ENCODE data around the gene RPL22L1.

The RPL22L1 gene

DNA sequence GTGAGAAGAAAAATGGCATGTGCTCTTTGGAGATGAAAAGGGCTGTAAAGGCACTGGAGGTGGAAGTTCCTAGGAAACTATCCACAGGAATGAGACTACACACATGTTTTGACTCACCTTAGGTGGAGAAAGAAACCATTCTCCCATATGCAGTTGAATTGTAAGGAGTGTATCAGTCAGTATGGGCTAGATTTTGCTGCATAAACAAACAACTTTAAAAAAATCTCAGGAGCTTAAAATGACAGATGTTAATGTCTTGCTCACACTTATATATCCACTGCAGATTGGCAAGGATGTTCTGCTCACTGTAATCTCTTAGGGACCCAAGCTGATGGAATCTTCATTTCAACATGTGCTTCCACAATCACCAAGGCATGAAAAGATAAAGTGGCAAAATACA is 25.6 kb downstream of the RPL22L1 start:
- in situ Hi-C loops (cut with HindIII; ENCODE audit: low pct_ligation_motif_present, low sequenced_read_pairs): no loop called here

DNA sequence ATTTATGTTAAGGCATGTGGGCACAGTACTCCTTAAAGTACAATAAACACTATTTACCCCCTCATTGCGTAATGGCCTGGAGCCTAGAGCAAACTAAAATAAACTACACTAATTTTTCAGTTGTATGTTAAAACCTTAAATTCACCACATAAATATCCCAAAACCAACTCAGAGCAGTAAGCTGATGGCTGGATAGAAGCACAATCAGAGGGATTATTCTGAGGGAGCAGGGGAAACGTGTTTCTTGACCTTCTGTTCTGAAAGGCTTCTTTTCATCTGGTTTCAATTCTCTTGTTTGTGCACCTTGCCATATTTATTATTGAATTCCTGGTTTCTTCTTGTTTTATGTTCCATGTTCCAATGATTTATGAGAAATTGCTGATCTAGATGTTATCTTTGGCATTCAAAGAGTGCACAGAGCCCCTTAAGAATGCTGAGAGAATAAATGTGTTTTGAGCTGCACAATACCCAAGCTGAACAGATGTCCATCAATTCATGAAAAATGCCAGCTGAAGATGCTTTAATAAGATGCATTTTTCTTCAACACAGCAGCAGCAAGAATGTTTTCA is 29.6 kb downstream of the RPL22L1 start:
- Histone ChIP-seq H3K36me3 (replicated peaks) (no peaks in the 10 kb centered on the region), H3K27ac (no peak overlapping the region), H3K4me3 (ENCODE audit: low read depth, low read length) (no peak overlapping the region), H3K27me3 (replicated peaks) (no peaks in the 10 kb centered on the region)
- in situ Hi-C loops (cut with HindIII; ENCODE audit: low pct_ligation_motif_present, low sequenced_read_pairs): no loop called here
- TF ChIP-seq, protein P1, sequence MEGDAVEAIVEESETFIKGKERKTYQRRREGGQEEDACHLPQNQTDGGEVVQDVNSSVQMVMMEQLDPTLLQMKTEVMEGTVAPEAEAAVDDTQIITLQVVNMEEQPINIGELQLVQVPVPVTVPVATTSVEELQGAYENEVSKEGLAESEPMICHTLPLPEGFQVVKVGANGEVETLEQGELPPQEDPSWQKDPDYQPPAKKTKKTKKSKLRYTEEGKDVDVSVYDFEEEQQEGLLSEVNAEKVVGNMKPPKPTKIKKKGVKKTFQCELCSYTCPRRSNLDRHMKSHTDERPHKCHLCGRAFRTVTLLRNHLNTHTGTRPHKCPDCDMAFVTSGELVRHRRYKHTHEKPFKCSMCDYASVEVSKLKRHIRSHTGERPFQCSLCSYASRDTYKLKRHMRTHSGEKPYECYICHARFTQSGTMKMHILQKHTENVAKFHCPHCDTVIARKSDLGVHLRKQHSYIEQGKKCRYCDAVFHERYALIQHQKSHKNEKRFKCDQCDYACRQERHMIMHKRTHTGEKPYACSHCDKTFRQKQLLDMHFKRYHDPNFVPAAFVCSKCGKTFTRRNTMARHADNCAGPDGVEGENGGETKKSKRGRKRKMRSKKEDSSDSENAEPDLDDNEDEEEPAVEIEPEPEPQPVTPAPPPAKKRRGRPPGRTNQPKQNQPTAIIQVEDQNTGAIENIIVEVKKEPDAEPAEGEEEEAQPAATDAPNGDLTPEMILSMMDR (IDR thresholded peaks at IDR 0.05; ENCODE audit: low read depth, low read length, missing control alignments): no peak
- no peak for DNase-seq

More for the DNA sequence above, 25.6 kb downstream of the RPL22L1 start:
- no peak for DNase-seq
- TF ChIP-seq, protein P1 (IDR thresholded peaks at IDR 0.05; ENCODE audit: low read depth, low read length, missing control alignments): no peak
- H3K27me3 ChIP-seq (replicated peaks): no peaks in the 10 kb centered on the region
- H3K27ac ChIP-seq: no peak overlapping the region
- no peak overlapping the region for H3K4me3 ChIP-seq (ENCODE audit: low read depth, low read length)
- H3K36me3 ChIP-seq (replicated peaks): no peaks in the 10 kb centered on the region

DNA sequence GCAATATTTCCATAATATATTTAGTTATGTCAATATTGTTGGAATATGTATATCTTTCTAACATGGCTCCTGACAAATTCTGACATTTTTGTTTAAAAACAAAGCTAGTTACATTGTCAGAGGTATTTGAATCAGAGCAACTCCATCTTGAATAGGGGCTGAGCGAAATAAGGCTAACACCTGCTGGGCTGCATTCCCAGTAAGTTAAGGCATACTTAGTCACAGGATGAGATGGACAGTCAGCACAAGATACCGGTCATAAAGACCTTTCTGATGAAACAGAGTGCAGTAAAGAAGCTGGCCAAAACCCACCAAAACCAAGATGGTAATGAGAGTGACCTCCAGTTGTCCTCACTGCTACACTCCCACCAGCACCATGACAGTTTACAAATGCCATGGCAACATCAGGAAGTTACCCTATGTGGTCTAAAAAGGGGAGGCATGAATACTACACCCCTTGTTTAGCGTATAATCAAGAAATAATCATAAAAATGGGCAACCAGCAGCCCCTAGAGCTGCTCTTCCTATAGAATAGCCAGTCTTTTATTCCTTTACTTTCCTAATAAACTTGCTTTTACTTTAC is 30.4 kb downstream of the RPL22L1 start:
- Histone ChIP-seq H3K27ac (no peak overlapping the region), H3K36me3 (replicated peaks) (no peaks in the 10 kb centered on the region), H3K4me3 (ENCODE audit: low read depth, low read length) (no peak overlapping the region), H3K27me3 (replicated peaks) (no peaks in the 10 kb centered on the region)
- DNase-seq: no peak
- TF ChIP-seq, protein P1 (IDR thresholded peaks at IDR 0.05; ENCODE audit: low read depth, low read length, missing control alignments): no peak
- in situ Hi-C loops (cut with HindIII; ENCODE audit: low pct_ligation_motif_present, low sequenced_read_pairs): no loop called here

DNA sequence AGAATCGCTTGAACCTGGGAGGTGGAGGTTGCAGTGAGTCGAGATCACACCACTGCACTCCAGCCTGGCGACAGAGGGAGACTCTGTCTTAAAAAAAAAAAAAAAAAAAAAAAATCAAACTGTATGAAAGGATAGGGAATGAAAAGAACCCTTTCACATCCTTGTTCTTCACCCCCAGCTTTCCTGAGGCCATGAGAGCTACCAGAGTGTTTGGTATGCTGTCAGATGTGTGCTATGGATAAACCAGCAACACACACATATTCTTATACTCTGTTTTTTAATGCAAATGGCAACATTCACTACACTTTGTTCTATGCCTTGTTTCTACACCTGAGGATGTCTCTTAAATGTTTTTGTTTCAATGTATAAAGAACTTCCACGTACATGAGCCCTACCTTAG is 33.5 kb downstream of the RPL22L1 start:
- H3K4me3 ChIP-seq (ENCODE audit: low read depth, low read length): no peak overlapping the region
- no peak overlapping the region for H3K27ac ChIP-seq
- no peaks in the 10 kb centered on the region for H3K36me3 ChIP-seq (replicated peaks)
- TF ChIP-seq, protein P1 (IDR thresholded peaks at IDR 0.05; ENCODE audit: low read depth, low read length, missing control alignments): no peak
- no peaks in the 10 kb centered on the region for H3K27me3 ChIP-seq (replicated peaks)
- no peak for DNase-seq
- in situ Hi-C loops (cut with HindIII; ENCODE audit: low pct_ligation_motif_present, low sequenced_read_pairs): no loop called here

DNA sequence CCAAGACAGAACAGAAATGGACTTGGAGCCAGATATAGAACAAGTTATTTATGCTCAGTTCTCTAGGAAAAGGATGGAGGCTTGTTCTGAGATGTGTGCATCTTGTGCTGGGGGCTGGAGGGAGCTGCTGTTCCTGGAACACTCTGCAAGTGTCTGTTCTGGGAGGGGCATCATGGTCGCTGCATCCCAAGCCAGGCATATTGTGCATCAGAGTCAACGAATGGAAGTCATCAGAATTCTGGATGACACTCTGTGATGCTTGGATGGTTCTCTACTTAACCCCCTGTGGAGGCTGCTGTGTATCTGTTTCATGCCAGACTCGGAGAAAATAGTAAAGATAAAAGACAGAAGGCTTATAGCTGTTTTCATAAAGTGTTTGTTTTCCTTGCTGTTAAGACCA is 34.7 kb downstream of the RPL22L1 start:
- TF ChIP-seq, protein P1 (IDR thresholded peaks at IDR 0.05; ENCODE audit: low read depth, low read length, missing control alignments): no peak
- no peaks in the 10 kb centered on the region for H3K36me3 ChIP-seq (replicated peaks)
- H3K4me3 ChIP-seq (ENCODE audit: low read depth, low read length): no peak overlapping the region
- no peak for DNase-seq
- H3K27me3 ChIP-seq (replicated peaks): no peaks in the 10 kb centered on the region
- no peak overlapping the region for H3K27ac ChIP-seq
- in situ Hi-C loops (cut with HindIII; ENCODE audit: low pct_ligation_motif_present, low sequenced_read_pairs): no loop called here

DNA sequence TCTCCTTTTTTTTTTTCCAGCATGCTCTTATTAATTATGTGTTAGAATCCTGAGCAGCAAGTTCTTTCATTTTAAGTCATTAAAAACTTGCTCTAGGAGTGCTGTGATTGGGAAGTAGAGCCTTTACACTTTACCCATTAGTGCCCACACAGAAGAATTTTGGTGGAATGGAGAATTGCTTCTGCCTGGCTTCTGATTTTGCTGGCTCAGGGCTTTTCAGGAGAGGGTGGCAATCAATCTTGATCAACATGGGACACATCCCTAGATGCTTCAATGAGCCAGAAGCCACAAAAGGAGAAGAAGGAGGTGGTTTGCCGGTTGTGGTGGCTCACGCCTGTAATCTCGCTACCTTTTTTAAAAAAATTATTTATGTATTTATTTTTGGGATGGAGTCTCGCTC is 39.4 kb downstream of the RPL22L1 start:
- no peak overlapping the region for H3K4me3 ChIP-seq (ENCODE audit: low read depth, low read length)
- in situ Hi-C loops (cut with HindIII; ENCODE audit: low pct_ligation_motif_present, low sequenced_read_pairs): no loop called here
- H3K27ac ChIP-seq: no peak overlapping the region
- no peaks in the 10 kb centered on the region for H3K36me3 ChIP-seq (replicated peaks)
- DNase-seq: no peak
- TF ChIP-seq, protein P1 (IDR thresholded peaks at IDR 0.05; ENCODE audit: low read depth, low read length, missing control alignments): no peak
- no peaks in the 10 kb centered on the region for H3K27me3 ChIP-seq (replicated peaks)

All from brain microvascular endothelial cell (primary cell).